ENCODE results near the gene SCN2B. TPM values are rescaled to one million over a fixed set of nuclear protein-coding genes. Genes with fewer than 3 reads are reported as not detected.

The SCN2B gene
- total RNA-seq, 1 donor from 2014 or later = 2.7 TPM

- DNase-seq (ENCODE audit: low spot score) (peak; percentile 34), ATAC-seq (no peak)
- intact Hi-C loops (cut with DNase I) = no loop called here
Measured at GRCh38 chr11:118124929-118125535, 51.4 kb downstream of the SCN2B start.

GRCh38 chr11:118120793-118121192 lies 55.6 kb downstream of the SCN2B start:
- DNase-seq (ENCODE audit: low spot score) (no peak), ATAC-seq (no peak)
- intact Hi-C loops (cut with DNase I) = no loop called here

GRCh38 chr11:118117790-118118601 lies 58.4 kb downstream of the SCN2B start:
- intact Hi-C loops (cut with DNase I) = no loop called here
- DNase-seq (ENCODE audit: low spot score) (peak; percentile 22), ATAC-seq (no peak)

- DNase-seq (ENCODE audit: low spot score) (peak; percentile 14), ATAC-seq (no peak)
- intact Hi-C loops (cut with DNase I) = no loop called here
Measured at GRCh38 chr11:118115048-118115447, 61.4 kb downstream of the SCN2B start.

GRCh38 chr11:118114266-118114665 lies 62.2 kb downstream of the SCN2B start:
- DNase-seq (ENCODE audit: low spot score) (peak; percentile 2), ATAC-seq (no peak)
- intact Hi-C loops (cut with DNase I) = no loop called here

GRCh38 chr11:118112711-118113430 lies 63.6 kb downstream of the SCN2B start:
- ATAC-seq (no peak), DNase-seq (ENCODE audit: low spot score) (peak; percentile 46)
- intact Hi-C loops (cut with DNase I) = no loop called here

Other genes with a start within 250 kb of the SCN2B start
- gene TMPRSS13, start 247.2 kb downstream of the SCN2B start, total RNA-seq = 0.58 TPM
- gene IL10RA, start 190.2 kb downstream of the SCN2B start, total RNA-seq = 29.5 TPM
- gene TMPRSS4, start 99.6 kb downstream of the SCN2B start, total RNA-seq = not detected
- not detected for gene SMIM35, start 89.7 kb downstream of the SCN2B start, total RNA-seq
- gene SCN4B, start 23.8 kb downstream of the SCN2B start, total RNA-seq = 2.9 TPM
- gene JAML, start 48.4 kb upstream of the SCN2B start, total RNA-seq = 20.8 TPM
- 2.7 TPM for gene MPZL3, start 75.7 kb upstream of the SCN2B start, total RNA-seq
- gene MPZL2, start 87.7 kb upstream of the SCN2B start, total RNA-seq = 49.6 TPM
- 2.5 TPM for gene CD3E, start 128.1 kb upstream of the SCN2B start, total RNA-seq
- 3.8 TPM for gene CD3D, start 166.1 kb upstream of the SCN2B start, total RNA-seq
- 1.2 TPM for gene CD3G, start 167.7 kb upstream of the SCN2B start, total RNA-seq
- gene UBE4A, start 183.0 kb upstream of the SCN2B start, total RNA-seq = 40.8 TPM
- gene ATP5MG, start 225.0 kb upstream of the SCN2B start, total RNA-seq = 117 TPM

All from sciatic nerve (tissue), 2 donors.